ENCODE data around the gene ZNF205.

The ZNF205 gene

GRCh38 chr16:3147757-3148104 lies 35.3 kb downstream of the ZNF205 start:
- DNase-seq, result no peak
- no peaks in the 10 kb centered on the region for H3K9me3 ChIP-seq (ENCODE audit: control extremely low read depth in 1 of 5, control insufficient read depth in 4 of 5, insufficient read depth in 2 of 5, low read depth in 1 of 5, low read length in 4 of 5)
- H3K27ac ChIP-seq (ENCODE audit: insufficient read depth in 1 of 2, low read depth in 1 of 2, low read length in 2 of 2, poor library complexity in 1 of 2, severe bottlenecking in 2 of 2), result no peak overlapping the region
- no peaks in the 10 kb centered on the region for H3K27me3 ChIP-seq (replicated peaks in 2 of 5; ENCODE audit: control insufficient read depth in 4 of 5, insufficient read depth in 5 of 5, low read length in 4 of 5)
- CTCF ChIA-PET, result interaction anchor here (0.7 to 9.3 kb wide), 8 partner anchors 8 to 316 kb away, joined by 3 to 121 read pairs (median 4); partner anchors contain the start of gene ZNF213
- H3K4me3 ChIP-seq (ENCODE audit: control insufficient read depth in 1 of 7, extremely low read depth in 1 of 7, insufficient read depth in 4 of 7, low read depth in 2 of 7, low read length in 6 of 7), result no peak overlapping the region
- H3K4me1 ChIP-seq (ENCODE audit: control extremely low read depth in 1 of 4, control insufficient read depth in 4 of 4, insufficient read depth in 4 of 4, low read length in 3 of 4), result peaks cover 0 to 23% (median 16%) of the 10 kb centered on the region in 4 experiments
- WGBS (ENCODE audit: insufficient coverage), result 94% methylated on average over 5 of the region's 5 CpGs
- H3K36me3 ChIP-seq (ENCODE audit: control insufficient read depth in 4 of 4, insufficient read depth in 4 of 4, low read length in 3 of 4), result peaks cover 0 to 6% (median 2%) of the 10 kb centered on the region in 4 experiments
- POLR2A ChIA-PET, result interaction anchor here (1.6 kb wide), 1 partner anchor 13 kb away, joined by 3 read pairs; the partner anchor contains the start of gene ZNF213

- 97% methylated on average over 8 of the region's 13 CpGs for WGBS (ENCODE audit: insufficient coverage)
- CTCF ChIA-PET, result interaction anchor here (0.7 to 9.3 kb wide), 9 partner anchors 8 to 315 kb away, joined by 3 to 121 read pairs (median 5); partner anchors contain the start of gene ZNF213
Observed at GRCh38 chr16:3148256-3149192, 36.1 kb downstream of the ZNF205 start.

GRCh38 chr16:3149193-3149530 lies 36.8 kb downstream of the ZNF205 start:
- peak overlapping the region in 3 of 7 experiments; percentile 83 to 94 (median 91) for H3K4me3 ChIP-seq (ENCODE audit: control insufficient read depth in 1 of 7, extremely low read depth in 1 of 7, insufficient read depth in 4 of 7, low read depth in 2 of 7, low read length in 6 of 7)
- H3K4me1 ChIP-seq (ENCODE audit: control extremely low read depth in 1 of 4, control insufficient read depth in 4 of 4, insufficient read depth in 4 of 4, low read length in 3 of 4), result peaks cover 0 to 23% (median 16%) of the 10 kb centered on the region in 4 experiments
- CTCF ChIA-PET, result interaction anchor here (1.7 to 9.3 kb wide), 5 partner anchors 9 to 47 kb away, joined by 5 to 121 read pairs (median 12); partner anchors contain the start of gene ZNF213
- no peak overlapping the region for H3K27ac ChIP-seq (ENCODE audit: insufficient read depth in 1 of 2, low read depth in 1 of 2, low read length in 2 of 2, poor library complexity in 1 of 2, severe bottlenecking in 2 of 2)
- DNase-seq, result no peak
- POLR2A ChIA-PET, result interaction anchor here (1.9 kb wide), 1 partner anchor 14 kb away, joined by 12 read pairs; the partner anchor contains the start of gene ZNF213
- H3K27me3 ChIP-seq (replicated peaks in 2 of 5; ENCODE audit: control insufficient read depth in 4 of 5, insufficient read depth in 5 of 5, low read length in 4 of 5), result no peaks in the 10 kb centered on the region
- no peaks in the 10 kb centered on the region for H3K9me3 ChIP-seq (ENCODE audit: control extremely low read depth in 1 of 5, control insufficient read depth in 4 of 5, insufficient read depth in 2 of 5, low read depth in 1 of 5, low read length in 4 of 5)
- 97% methylated on average over 4 of the region's 6 CpGs for WGBS (ENCODE audit: insufficient coverage)
- H3K36me3 ChIP-seq (ENCODE audit: control insufficient read depth in 4 of 4, insufficient read depth in 4 of 4, low read length in 3 of 4), result no peaks in the 10 kb centered on the region

More at GRCh38 chr16:3148256-3149192, 36.1 kb downstream of the ZNF205 start:
- H3K36me3 ChIP-seq (ENCODE audit: control insufficient read depth in 4 of 4, insufficient read depth in 4 of 4, low read length in 3 of 4), result no peaks in the 10 kb centered on the region
- H3K4me1 ChIP-seq (ENCODE audit: control extremely low read depth in 1 of 4, control insufficient read depth in 4 of 4, insufficient read depth in 4 of 4, low read length in 3 of 4), result peaks cover 0 to 23% (median 16%) of the 10 kb centered on the region in 4 experiments
- POLR2A ChIA-PET, result no interaction called here
- H3K27me3 ChIP-seq (replicated peaks in 2 of 5; ENCODE audit: control insufficient read depth in 4 of 5, insufficient read depth in 5 of 5, low read length in 4 of 5), result no peaks in the 10 kb centered on the region
- no peak overlapping the region for H3K4me3 ChIP-seq (ENCODE audit: control insufficient read depth in 1 of 7, extremely low read depth in 1 of 7, insufficient read depth in 4 of 7, low read depth in 2 of 7, low read length in 6 of 7)
- no peak for DNase-seq
- H3K9me3 ChIP-seq (ENCODE audit: control extremely low read depth in 1 of 5, control insufficient read depth in 4 of 5, insufficient read depth in 2 of 5, low read depth in 1 of 5, low read length in 4 of 5), result no peaks in the 10 kb centered on the region
- H3K27ac ChIP-seq (ENCODE audit: insufficient read depth in 1 of 2, low read depth in 1 of 2, low read length in 2 of 2, poor library complexity in 1 of 2, severe bottlenecking in 2 of 2), result no peak overlapping the region

GRCh38 chr16:3149630-3150345 lies 37.4 kb downstream of the ZNF205 start:
- peak overlapping the region in 1 of 2 experiments; percentile 66 for H3K27ac ChIP-seq (ENCODE audit: insufficient read depth in 1 of 2, low read depth in 1 of 2, low read length in 2 of 2, poor library complexity in 1 of 2, severe bottlenecking in 2 of 2)
- peaks cover 0 to 23% (median 16%) of the 10 kb centered on the region in 4 experiments for H3K4me1 ChIP-seq (ENCODE audit: control extremely low read depth in 1 of 4, control insufficient read depth in 4 of 4, insufficient read depth in 4 of 4, low read length in 3 of 4)
- peak overlapping the region; percentile 43 to 94 (median 79) for H3K4me3 ChIP-seq (ENCODE audit: control insufficient read depth in 1 of 7, extremely low read depth in 1 of 7, insufficient read depth in 4 of 7, low read depth in 2 of 7, low read length in 6 of 7)
- no peaks in the 10 kb centered on the region for H3K9me3 ChIP-seq (ENCODE audit: control extremely low read depth in 1 of 5, control insufficient read depth in 4 of 5, insufficient read depth in 2 of 5, low read depth in 1 of 5, low read length in 4 of 5)
- WGBS (ENCODE audit: insufficient coverage), result 3% methylated on average over 32 of the region's 41 CpGs
- no peaks in the 10 kb centered on the region for H3K36me3 ChIP-seq (ENCODE audit: control insufficient read depth in 4 of 4, insufficient read depth in 4 of 4, low read length in 3 of 4)
- no peaks in the 10 kb centered on the region for H3K27me3 ChIP-seq (replicated peaks in 2 of 5; ENCODE audit: control insufficient read depth in 4 of 5, insufficient read depth in 5 of 5, low read length in 4 of 5)
- CTCF ChIA-PET, result interaction anchor here (0.6 to 9.3 kb wide), 10 partner anchors 10 to 317 kb away, joined by 3 to 121 read pairs (median 4); partner anchors contain the start of gene ZNF213
- POLR2A ChIA-PET, result interaction anchor here (0.8 to 1.9 kb wide), 5 partner anchors 9 to 307 kb away, joined by 3 to 12 read pairs (median 3); partner anchors contain the start of gene ZNF213
- DNase-seq, result peak; percentile 81 to 85 (median 82)

GRCh38 chr16:3150346-3151218 lies 38.2 kb downstream of the ZNF205 start:
- ChIA-PET POLR2A (interaction anchor here (0.6 to 1.9 kb wide), 6 partner anchors 8 to 307 kb away, joined by 3 to 12 read pairs (median 3); partner anchors contain the start of gene ZNF213), CTCF (interaction anchor here (0.6 to 9.3 kb wide), 10 partner anchors 10 to 316 kb away, joined by 3 to 121 read pairs (median 4); partner anchors contain the start of gene ZNF213)
- DNase-seq, result peak; percentile 94 to 97 (median 97)
- H3K4me3 ChIP-seq (ENCODE audit: control insufficient read depth in 1 of 7, extremely low read depth in 1 of 7, insufficient read depth in 4 of 7, low read depth in 2 of 7, low read length in 6 of 7), result peak overlapping the region; percentile 43 to 94 (median 79)
- no peaks in the 10 kb centered on the region for H3K9me3 ChIP-seq (ENCODE audit: control extremely low read depth in 1 of 5, control insufficient read depth in 4 of 5, insufficient read depth in 2 of 5, low read depth in 1 of 5, low read length in 4 of 5)
- H3K4me1 ChIP-seq (ENCODE audit: control extremely low read depth in 1 of 4, control insufficient read depth in 4 of 4, insufficient read depth in 4 of 4, low read length in 3 of 4), result peaks cover 0 to 23% (median 16%) of the 10 kb centered on the region in 4 experiments
- WGBS (ENCODE audit: insufficient coverage), result under 1% methylated on average over 45 of the region's 62 CpGs
- H3K27ac ChIP-seq (ENCODE audit: insufficient read depth in 1 of 2, low read depth in 1 of 2, low read length in 2 of 2, poor library complexity in 1 of 2, severe bottlenecking in 2 of 2), result peak overlapping the region in 1 of 2 experiments; percentile 71
- no peaks in the 10 kb centered on the region for H3K36me3 ChIP-seq (ENCODE audit: control insufficient read depth in 4 of 4, insufficient read depth in 4 of 4, low read length in 3 of 4)
- no peaks in the 10 kb centered on the region for H3K27me3 ChIP-seq (replicated peaks in 2 of 5; ENCODE audit: control insufficient read depth in 4 of 5, insufficient read depth in 5 of 5, low read length in 4 of 5)

DNA sequence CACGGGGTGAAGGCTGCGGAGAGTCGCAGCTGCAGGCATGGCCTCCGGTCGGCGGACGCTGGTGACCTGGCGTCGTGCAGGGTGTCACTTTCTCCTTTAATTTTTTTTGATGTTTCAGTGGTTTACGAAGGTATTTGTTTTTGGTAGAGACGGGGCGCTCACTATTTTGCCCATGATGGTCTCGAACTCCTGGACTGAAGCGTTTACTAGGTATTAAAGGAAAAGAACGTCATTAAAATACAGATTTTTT lies 39.6 kb downstream of the ZNF205 start:
- Histone ChIP-seq H3K27me3 (replicated peaks in 2 of 5; ENCODE audit: control insufficient read depth in 4 of 5, insufficient read depth in 5 of 5, low read length in 4 of 5) (no peaks in the 10 kb centered on the region), H3K36me3 (ENCODE audit: control insufficient read depth in 4 of 4, insufficient read depth in 4 of 4, low read length in 3 of 4) (no peaks in the 10 kb centered on the region), H3K4me1 (ENCODE audit: control extremely low read depth in 1 of 4, control insufficient read depth in 4 of 4, insufficient read depth in 4 of 4, low read length in 3 of 4) (peaks cover 0 to 23% (median 16%) of the 10 kb centered on the region in 4 experiments), H3K4me3 (ENCODE audit: control insufficient read depth in 1 of 7, extremely low read depth in 1 of 7, insufficient read depth in 4 of 7, low read depth in 2 of 7, low read length in 6 of 7) (peak overlapping the region; percentile 30 to 80 (median 64)), H3K9me3 (ENCODE audit: control extremely low read depth in 1 of 5, control insufficient read depth in 4 of 5, insufficient read depth in 2 of 5, low read depth in 1 of 5, low read length in 4 of 5) (no peaks in the 10 kb centered on the region), H3K27ac (ENCODE audit: insufficient read depth in 1 of 2, low read depth in 1 of 2, low read length in 2 of 2, poor library complexity in 1 of 2, severe bottlenecking in 2 of 2) (no peak overlapping the region)
- ChIA-PET CTCF (interaction anchor here (0.7 to 1.7 kb wide), 3 partner anchors 13 to 22 kb away, joined by 3 to 5 read pairs (median 3); no protein-coding TSS in a partner anchor), POLR2A (interaction anchor here (1.2 kb wide), 1 partner anchor 18 kb away, joined by 5 read pairs; the partner anchor contains the start of gene ZNF213)
- 0% methylated on average over 1 of the region's 15 CpGs for WGBS (ENCODE audit: insufficient coverage)
- peak in 2 of 3 donors; percentile 78 to 80 for DNase-seq

All from common myeloid progenitor, CD34-positive (primary cell).